Panc1 (cell line): ENCODE results near the gene TLR1. TPM values are rescaled to one million over a fixed set of nuclear protein-coding genes. Genes with fewer than 3 reads are reported as not detected.

Experiments
- ATAC-seq: fragments of 200-7000 bp; cut with Tn5 transposase; 2 replicates; pipeline ENCODE4 v1.9.1; 2020; ENCODE audit warnings: mild to moderate bottlenecking, moderate library complexity
- BruUV-seq: library from RNA; stranded (reverse); fragments of 400-500 nt; replicated peaks from 2 replicates; lab custom pipeline; 2021; lab: Mats Ljungman, UMichigan
- CTCF ChIA-PET: fragments of 300-600 bp; sonication (Branson Sonifier 250); formaldehyde crosslinking; loops from one replicate; lab custom pipeline; 2022; ENCODE audit warnings: antibody characterized with exemption; lab: Charles Lee
- POLR2A ChIA-PET: fragments of 300-600 bp; sonication (Branson Sonifier 250); formaldehyde crosslinking; loops from one replicate; lab custom pipeline; 2022; ENCODE audit warnings: antibody characterized with exemption; lab: Charles Lee
- DNase-seq: peaks from one replicate; pipeline ENCODE4 v3.0.0-alpha.2; 2010; ENCODE audit warnings: low read depth, low spot score
- H3K27ac ChIP-seq: 2 replicates; pipeline ENCODE4 v1.5.1; 2011; ENCODE audit warnings: mild to moderate bottlenecking, low read length, inconsistent platforms
- H3K27me3 ChIP-seq: fragments of 200-500 bp; sonication (Bioruptor generic); 2 replicates; pipeline ENCODE4 v1.6.0; 2014; ENCODE audit warnings: low read length, inconsistent platforms; ENCODE audit not compliant: control insufficient read depth, insufficient read depth
- H3K36me3 ChIP-seq: fragments of 200-500 bp; sonication (Bioruptor generic); 2 replicates; pipeline ENCODE4 v1.5.1; 2014; ENCODE audit warnings: inconsistent platforms, mild to moderate bottlenecking, low read length, moderate library complexity; ENCODE audit not compliant: control insufficient read depth, insufficient read depth
- H3K4me1 ChIP-seq: 2 replicates; pipeline ENCODE4 v1.5.1; 2011; ENCODE audit warnings: inconsistent platforms, mild to moderate bottlenecking, low read length, moderate library complexity; ENCODE audit not compliant: control insufficient read depth, insufficient read depth
- H3K4me3 ChIP-seq, 2 experiments: 2 replicates each; pipeline ENCODE4 v1.5.1; 2011 to 2012; ENCODE audit warnings: low read depth in 2 of 2, low read length in 2 of 2, mild to moderate bottlenecking in 2 of 2, inconsistent platforms in 1 of 2, moderate library complexity in 1 of 2
- H3K9me3 ChIP-seq: fragments of 200-500 bp; sonication (Bioruptor generic); 2 replicates; pipeline ENCODE4 v1.5.1; 2014; ENCODE audit warnings: low read depth, mild to moderate bottlenecking, inconsistent platforms, low read length, moderate library complexity; ENCODE audit not compliant: control insufficient read depth, insufficient read depth
- CTCF ChIP-seq: fragments of 450-650 bp; IDR thresholded peaks from 2 replicates; pipeline ENCODE4 v1.5.1; 2017; ENCODE audit warnings: mild to moderate bottlenecking
- POLR2AphosphoS5 ChIP-seq: IDR thresholded peaks from 2 replicates; pipeline ENCODE4 v1.6.1; 2012; ENCODE audit warnings: mild to moderate bottlenecking, low read depth, low read length, moderate library complexity
- REST ChIP-seq, 2 experiments: IDR thresholded peaks; 2 replicates each; pipeline ENCODE4 v1.6.1; 2011 to 2012; ENCODE audit warnings: low read depth in 2 of 2, control low read depth in 1 of 2, low read length in 1 of 2, mild to moderate bottlenecking in 1 of 2, moderate library complexity in 1 of 2; ENCODE audit not compliant: insufficient read depth in 1 of 2
- SIN3A ChIP-seq: IDR thresholded peaks from 2 replicates; pipeline ENCODE4 v1.6.1; 2012; ENCODE audit warnings: low read depth, mild to moderate bottlenecking, low read length, moderate library complexity, borderline replicate concordance; ENCODE audit not compliant: insufficient read depth
- TCF7L2 ChIP-seq: IDR thresholded peaks from 2 replicates; pipeline ENCODE4 v1.6.1; 2011; ENCODE audit warnings: mild to moderate bottlenecking, low read depth, low read length, inconsistent platforms
- in situ Hi-C: cut with HindIII; loops from 2 replicates; pipeline ENCODE4 v1.10.0; 2016; ENCODE audit warnings: low sequenced_read_pairs, low pct_unique_long_range_greater_than_20kb
- intact Hi-C: fragments of 100-400 bp; cut with micrococcal nuclease; formaldehyde crosslinking; loops from one replicate; pipeline ENCODE4 v1.10.0; 2022; ENCODE audit not compliant: unreplicated experiment
- total RNA-seq: library from RNA; stranded (reverse); gene quantifications from one replicate; pipeline ENCODE4 v1.2.1, GENCODE V29; 2021; ENCODE audit not compliant: unreplicated experiment

TLR1 gene
- total RNA-seq, 1 experiment from 2014 or later = 0.41 TPM

GRCh38 chr4:38805530-38806145 lies 1.0 kb upstream of the TLR1 start:
- intact Hi-C loops = no loop called here

GRCh38 chr4:38803833-38804653 lies 548 bp downstream of the TLR1 start:
- no peak for TF ChIP-seq POLR2AphosphoS5
- TF ChIP-seq SIN3A = no peak
- no peak for TF ChIP-seq REST (IDR thresholded peaks at IDR 0.05; ENCODE audit: insufficient read depth in 1 of 2, low read depth in 2 of 2, low read length in 1 of 2)
- no peak for TF ChIP-seq TCF7L2
- no peak for TF ChIP-seq CTCF
- CTCF ChIA-PET = interaction anchor here (0.6 kb wide), 3 partner anchors 27 to 65 kb away, joined by 3 to 5 read pairs (median 3); no protein-coding TSS in a partner anchor
- peaks cover 4% of the 10 kb centered on the region; the same call in 1 of the 2 replicates for H3K4me1 ChIP-seq
- no peaks in the 10 kb centered on the region for H3K9me3 ChIP-seq
- H3K27me3 ChIP-seq = no peaks in the 10 kb centered on the region
- no peak for DNase-seq
- no peak overlapping the region for H3K27ac ChIP-seq
- no peak for ATAC-seq
- BruUV-seq = no TSS peak
- in situ Hi-C loops (no loop called here), intact Hi-C loops (no loop called here)
- no peaks in the 10 kb centered on the region for H3K36me3 ChIP-seq
- POLR2A ChIA-PET = no interaction called here
- H3K4me3 ChIP-seq = no peak overlapping the region

More at GRCh38 chr4:38805530-38806145, 1.0 kb upstream of the TLR1 start:
- no peak for TF ChIP-seq SIN3A
- no peak for TF ChIP-seq CTCF
- no peak for TF ChIP-seq TCF7L2
- no peak for TF ChIP-seq POLR2AphosphoS5
- in situ Hi-C loops = no loop called here
- CTCF ChIA-PET = no interaction called here
- peak overlapping the region in 1 of 2 experiments; percentile 33; a peak in 2 of 4 replicates for H3K4me3 ChIP-seq
- no peaks in the 10 kb centered on the region for H3K27me3 ChIP-seq
- H3K27ac ChIP-seq = peak overlapping the region; percentile 48; the same call in 1 of the 2 replicates
- POLR2A ChIA-PET = no interaction called here
- BruUV-seq = no TSS peak
- H3K36me3 ChIP-seq = no peaks in the 10 kb centered on the region
- no peaks in the 10 kb centered on the region for H3K9me3 ChIP-seq
- ATAC-seq (peak; percentile 85), DNase-seq (no peak)
- peaks cover 4% of the 10 kb centered on the region; the same call in 1 of the 2 replicates for H3K4me1 ChIP-seq
